ENCODE data around the gene OR1J1.

OR1J1 gene

GRCh38 chr9:122445155-122445749 lies 32.5 kb downstream of the OR1J1 start:
- no peak for DNase-seq (ENCODE audit: low spot score)

GRCh38 chr9:122444041-122444733 lies 33.5 kb downstream of the OR1J1 start:
- DNase-seq (ENCODE audit: low spot score), result no peak

- no peak for DNase-seq (ENCODE audit: low spot score)
These were observed 35.2 kb downstream of the OR1J1 start for GRCh38 chr9:122442568-122442967.

All from pons (tissue), 1 donor.